Measurements from ENCODE around the gene HNF1A.

HNF1A gene

DNA sequence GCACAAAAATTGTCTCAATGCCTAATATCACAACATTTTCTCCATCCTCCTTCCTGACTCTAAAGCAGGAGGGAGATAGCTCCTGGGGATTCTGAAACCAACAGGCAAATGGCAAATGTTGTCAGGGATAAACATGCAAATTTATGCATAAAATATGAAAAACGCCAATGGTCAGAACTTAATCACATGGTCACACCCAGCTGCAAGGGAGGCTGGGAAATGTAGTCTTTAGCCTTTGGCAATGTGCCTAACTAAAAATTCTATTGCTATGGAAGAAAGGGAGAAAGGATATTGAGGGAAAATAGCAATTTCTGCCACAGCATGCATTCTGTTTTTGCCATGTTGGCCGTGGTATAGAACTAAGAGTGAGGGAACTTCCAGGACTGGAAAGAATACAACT, 72.4 kb downstream of the HNF1A start:
- DNase-seq (ENCODE audit: low spot score), result no peak
